Measurements from ENCODE around the gene PCP2.

PCP2 gene

GRCh38 chr19:7654401-7654800 is 20.9 kb upstream of the PCP2 start:
- Histone ChIP-seq H2BK12ac (ENCODE audit: low read length in 2 of 2) (no peak overlapping the region), H3K27ac (ENCODE audit: low read length, poor library complexity, severe bottlenecking) (no peak overlapping the region), H3K4me2 (ENCODE audit: low read length, poor library complexity, severe bottlenecking) (no peak overlapping the region), H3K4ac (ENCODE audit: low read depth in 1 of 2, low read length in 2 of 2) (no peak overlapping the region), H2BK5ac (ENCODE audit: low read depth, low read length, poor library complexity, severe bottlenecking) (no peak overlapping the region), H2BK15ac (ENCODE audit: low read depth, poor library complexity, severe bottlenecking) (no peak overlapping the region), H2BK120ac (ENCODE audit: low read depth, low read length) (no peak overlapping the region), H3K9ac (ENCODE audit: low read length) (no peak overlapping the region), H4K91ac (ENCODE audit: low read length) (no peak overlapping the region), H3K14ac (ENCODE audit: low read length in 2 of 2) (no peak overlapping the region), H3K4me3 (ENCODE audit: insufficient read depth in 1 of 2, low read depth in 1 of 2, low read length in 2 of 2) (no peak overlapping the region), H3K18ac (ENCODE audit: low read depth in 1 of 2, low read length in 2 of 2) (no peak overlapping the region), H4K8ac (ENCODE audit: low read length) (no peak overlapping the region), H3K23ac (ENCODE audit: low read length in 2 of 2) (no peak overlapping the region), H2AFZ (ENCODE audit: low read depth, low read length) (no peak overlapping the region), H3K4me1 (ENCODE audit: control insufficient read depth, insufficient read depth, low read depth, low read length) (peaks cover 4% of the 10 kb centered on the region), H2AK5ac (ENCODE audit: low read length, severe bottlenecking) (no peak overlapping the region), H3K79me1 (replicated peaks; ENCODE audit: low read length, poor library complexity, severe bottlenecking) (no peaks in the 10 kb centered on the region), H3K36me3 (ENCODE audit: control insufficient read depth in 1 of 2, insufficient read depth in 2 of 2, low read depth in 1 of 2, low read length in 2 of 2) (no peaks in the 10 kb centered on the region), H3K9me3 (ENCODE audit: control insufficient read depth, low read length) (no peaks in the 10 kb centered on the region), H3K27me3 (ENCODE audit: control insufficient read depth in 1 of 2, insufficient read depth in 1 of 2, low read length in 2 of 2) (peaks cover 20 to 42% of the 10 kb centered on the region in 2 experiments)
- 77% methylated on average over 6 of the region's 8 CpGs for WGBS
- DNase-seq: no peak

GRCh38 chr19:7652061-7652641 is 18.6 kb upstream of the PCP2 start:
- Histone ChIP-seq H2BK120ac (ENCODE audit: low read depth, low read length) (no peak overlapping the region), H4K8ac (ENCODE audit: low read length) (peak overlapping the region; percentile 87), H3K9ac (ENCODE audit: low read length) (peak overlapping the region; percentile 33), H3K27ac (ENCODE audit: low read length, poor library complexity, severe bottlenecking) (no peak overlapping the region), H2BK5ac (ENCODE audit: low read depth, low read length, poor library complexity, severe bottlenecking) (no peak overlapping the region), H3K23ac (ENCODE audit: low read length in 2 of 2) (no peak overlapping the region), H2BK12ac (ENCODE audit: low read length in 2 of 2) (no peak overlapping the region), H3K18ac (ENCODE audit: low read depth in 1 of 2, low read length in 2 of 2) (no peak overlapping the region), H3K36me3 (ENCODE audit: control insufficient read depth in 1 of 2, insufficient read depth in 2 of 2, low read depth in 1 of 2, low read length in 2 of 2) (peaks cover 0 to 9% of the 10 kb centered on the region in 2 experiments), H4K91ac (ENCODE audit: low read length) (no peak overlapping the region), H3K4me1 (ENCODE audit: control insufficient read depth, insufficient read depth, low read depth, low read length) (peaks cover 4% of the 10 kb centered on the region), H3K4ac (ENCODE audit: low read depth in 1 of 2, low read length in 2 of 2) (no peak overlapping the region), H2AFZ (ENCODE audit: low read depth, low read length) (no peak overlapping the region), H2BK15ac (ENCODE audit: low read depth, poor library complexity, severe bottlenecking) (no peak overlapping the region), H3K14ac (ENCODE audit: low read length in 2 of 2) (no peak overlapping the region), H3K9me3 (ENCODE audit: control insufficient read depth, low read length) (no peaks in the 10 kb centered on the region), H3K27me3 (ENCODE audit: control insufficient read depth in 1 of 2, insufficient read depth in 1 of 2, low read length in 2 of 2) (peaks cover 10 to 33% of the 10 kb centered on the region in 2 experiments), H3K4me2 (ENCODE audit: low read length, poor library complexity, severe bottlenecking) (peak overlapping the region; percentile 66), H3K4me3 (ENCODE audit: insufficient read depth in 1 of 2, low read depth in 1 of 2, low read length in 2 of 2) (peak overlapping the region in 1 of 2 experiments; percentile 63), H3K79me1 (replicated peaks; ENCODE audit: low read length, poor library complexity, severe bottlenecking) (no peaks in the 10 kb centered on the region), H2AK5ac (ENCODE audit: low read length, severe bottlenecking) (no peak overlapping the region)
- 16% methylated on average over 23 of the region's 28 CpGs for WGBS
- peak; percentile 82 for DNase-seq

GRCh38 chr19:7650148-7650547 is 16.6 kb upstream of the PCP2 start:
- peaks cover 4% of the 10 kb centered on the region for H3K4me1 ChIP-seq (ENCODE audit: control insufficient read depth, insufficient read depth, low read depth, low read length)
- H3K9me3 ChIP-seq (ENCODE audit: control insufficient read depth, low read length): no peaks in the 10 kb centered on the region
- no peak overlapping the region for H4K91ac ChIP-seq (ENCODE audit: low read length)
- no peak overlapping the region for H3K23ac ChIP-seq (ENCODE audit: low read length in 2 of 2)
- H3K79me1 ChIP-seq (replicated peaks; ENCODE audit: low read length, poor library complexity, severe bottlenecking): no peaks in the 10 kb centered on the region
- H2AK5ac ChIP-seq (ENCODE audit: low read length, severe bottlenecking): no peak overlapping the region
- no peak overlapping the region for H3K9ac ChIP-seq (ENCODE audit: low read length)
- no peak overlapping the region for H3K18ac ChIP-seq (ENCODE audit: low read depth in 1 of 2, low read length in 2 of 2)
- peaks cover 10 to 33% of the 10 kb centered on the region in 2 experiments for H3K27me3 ChIP-seq (ENCODE audit: control insufficient read depth in 1 of 2, insufficient read depth in 1 of 2, low read length in 2 of 2)
- no peak for DNase-seq
- H2BK120ac ChIP-seq (ENCODE audit: low read depth, low read length): no peak overlapping the region
- no peak overlapping the region for H3K4me2 ChIP-seq (ENCODE audit: low read length, poor library complexity, severe bottlenecking)
- no peak overlapping the region for H2BK15ac ChIP-seq (ENCODE audit: low read depth, poor library complexity, severe bottlenecking)
- WGBS: 62% methylated on average over 2 of the region's 2 CpGs
- no peak overlapping the region for H3K14ac ChIP-seq (ENCODE audit: low read length in 2 of 2)
- H3K36me3 ChIP-seq (ENCODE audit: control insufficient read depth in 1 of 2, insufficient read depth in 2 of 2, low read depth in 1 of 2, low read length in 2 of 2): peaks cover 0 to 26% of the 10 kb centered on the region in 2 experiments
- no peak overlapping the region for H4K8ac ChIP-seq (ENCODE audit: low read length)
- H2AFZ ChIP-seq (ENCODE audit: low read depth, low read length): no peak overlapping the region
- H2BK12ac ChIP-seq (ENCODE audit: low read length in 2 of 2): no peak overlapping the region
- H3K4ac ChIP-seq (ENCODE audit: low read depth in 1 of 2, low read length in 2 of 2): no peak overlapping the region
- H3K27ac ChIP-seq (ENCODE audit: low read length, poor library complexity, severe bottlenecking): no peak overlapping the region
- H2BK5ac ChIP-seq (ENCODE audit: low read depth, low read length, poor library complexity, severe bottlenecking): no peak overlapping the region
- no peak overlapping the region for H3K4me3 ChIP-seq (ENCODE audit: insufficient read depth in 1 of 2, low read depth in 1 of 2, low read length in 2 of 2)

- Histone ChIP-seq H3K18ac (ENCODE audit: low read depth in 1 of 2, low read length in 2 of 2) (no peak overlapping the region), H3K23ac (ENCODE audit: low read length in 2 of 2) (no peak overlapping the region), H2AFZ (ENCODE audit: low read depth, low read length) (no peak overlapping the region), H3K14ac (ENCODE audit: low read length in 2 of 2) (no peak overlapping the region), H3K9me3 (ENCODE audit: control insufficient read depth, low read length) (no peaks in the 10 kb centered on the region), H2AK5ac (ENCODE audit: low read length, severe bottlenecking) (no peak overlapping the region), H3K9ac (ENCODE audit: low read length) (no peak overlapping the region), H3K79me1 (replicated peaks; ENCODE audit: low read length, poor library complexity, severe bottlenecking) (no peaks in the 10 kb centered on the region), H2BK5ac (ENCODE audit: low read depth, low read length, poor library complexity, severe bottlenecking) (no peak overlapping the region), H4K8ac (ENCODE audit: low read length) (no peak overlapping the region), H2BK15ac (ENCODE audit: low read depth, poor library complexity, severe bottlenecking) (no peak overlapping the region), H3K4ac (ENCODE audit: low read depth in 1 of 2, low read length in 2 of 2) (no peak overlapping the region), H2BK12ac (ENCODE audit: low read length in 2 of 2) (no peak overlapping the region), H3K27me3 (ENCODE audit: control insufficient read depth in 1 of 2, insufficient read depth in 1 of 2, low read length in 2 of 2) (peaks cover 10 to 37% of the 10 kb centered on the region in 2 experiments), H2BK120ac (ENCODE audit: low read depth, low read length) (no peak overlapping the region), H3K36me3 (ENCODE audit: control insufficient read depth in 1 of 2, insufficient read depth in 2 of 2, low read depth in 1 of 2, low read length in 2 of 2) (peaks cover 0 to 37% of the 10 kb centered on the region in 2 experiments), H3K27ac (ENCODE audit: low read length, poor library complexity, severe bottlenecking) (no peak overlapping the region), H4K91ac (ENCODE audit: low read length) (no peak overlapping the region), H3K4me3 (ENCODE audit: insufficient read depth in 1 of 2, low read depth in 1 of 2, low read length in 2 of 2) (no peak overlapping the region), H3K4me2 (ENCODE audit: low read length, poor library complexity, severe bottlenecking) (no peak overlapping the region), H3K4me1 (ENCODE audit: control insufficient read depth, insufficient read depth, low read depth, low read length) (peaks cover 4% of the 10 kb centered on the region)
- 87% methylated on average over 15 of the region's 15 CpGs for WGBS
- DNase-seq: no peak
Measured at GRCh38 chr19:7648265-7649014, 14.9 kb upstream of the PCP2 start.

Measured in mesenchymal stem cell (in vitro differentiated cells and primary cell).